Activated T-cell treated with anti-CD3 and anti-CD28 coated beads, Interleukin-2, amount 50 U/mL, for 72 hours (primary cell): ENCODE measurements around the gene AGAP2. TPM values are rescaled to one million over a fixed set of nuclear protein-coding genes. Genes with fewer than 3 reads are reported as not detected.
"Not testable (repeated sequence)": the region's sequence is repeated elsewhere in the genome, so short reads cannot be mapped to it uniquely, and the experiment has no call there.

Source experiments
- ATAC-seq, 2 donors: fragments of 150-1000 bp; cut with Tn5 transposase; replicated peaks in 1 of 2; 2 replicates each; pipeline ENCODE4 v1.10.0; 2021; ENCODE audit warnings: moderate library complexity in 2 of 2, mild to moderate bottlenecking in 1 of 2
- DNase-seq, 2 donors: peaks; one replicate each; pipeline ENCODE4 v3.0.0; 2021 to 2022; ENCODE audit warnings: mixed read lengths in 1 of 2
- H3K27ac Mint-ChIP-seq: one replicate; pipeline ENCODE4 v1.8.0; 2022; ENCODE audit warnings: mild to moderate bottlenecking, moderate library complexity, mixed read lengths
- H3K27me3 Mint-ChIP-seq: one replicate; pipeline ENCODE4 v1.8.0; 2022; ENCODE audit warnings: low read depth, mixed read lengths
- H3K36me3 Mint-ChIP-seq, 2 donors: one replicate each; pipeline ENCODE4 v1.8.0; 2022; ENCODE audit warnings: mixed read lengths in 2 of 2, mild to moderate bottlenecking in 1 of 2; ENCODE audit not compliant: insufficient read depth in 2 of 2
- H3K4me1 Mint-ChIP-seq: one replicate; pipeline ENCODE4 v1.8.0; 2022; ENCODE audit warnings: low read depth, mixed read lengths
- H3K4me3 Mint-ChIP-seq, 2 donors: one replicate each; pipeline ENCODE4 v1.8.0; 2022; ENCODE audit warnings: mild to moderate bottlenecking in 2 of 2, mixed read lengths in 2 of 2, moderate library complexity in 2 of 2
- H3K9me3 Mint-ChIP-seq, 2 donors: one replicate each; pipeline ENCODE4 v1.8.0; 2022; ENCODE audit warnings: mixed read lengths in 2 of 2
- total RNA-seq, 2 donors: library from RNA; stranded (reverse); gene quantifications; one replicate each; pipeline ENCODE4 v1.2.3, GENCODE V29; 2022

The AGAP2 gene
- total RNA-seq, 2 donors from 2014 or later: 21.7 to 26.9 TPM

DNA sequence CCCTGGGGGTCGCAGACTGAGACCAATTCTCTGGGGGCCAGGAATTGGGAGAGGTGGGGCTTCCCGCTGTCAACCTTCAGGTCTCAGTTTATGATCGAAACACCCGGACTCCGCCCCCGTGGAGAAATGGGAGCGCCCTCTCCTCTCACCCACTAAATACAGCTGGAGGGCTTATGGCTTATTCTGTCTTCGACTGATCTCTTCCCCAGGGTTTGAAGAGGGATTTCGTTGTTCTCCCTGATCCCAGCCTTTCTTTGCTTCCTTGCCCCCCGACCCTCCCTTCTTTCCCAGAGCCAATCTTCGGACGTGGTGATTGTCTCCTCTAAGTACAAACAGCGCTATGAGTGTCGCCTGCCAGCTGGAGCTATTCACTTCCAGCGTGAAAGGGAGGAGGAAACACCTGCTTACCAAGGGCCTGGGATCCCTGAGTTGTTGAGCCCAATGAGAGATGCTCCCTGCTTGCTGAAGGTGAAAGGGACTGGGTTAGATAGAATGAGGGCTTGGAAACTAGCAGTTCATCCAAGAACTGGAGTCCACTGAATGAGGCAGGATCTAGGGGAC is 44.0 kb downstream of the AGAP2 start:
- Mint-ChIP-seq H3K36me3 (peaks cover 14 to 17% of the 10 kb centered on the region in 2 donors), H3K4me3 (no peak overlapping the region), H3K9me3 (no peaks in the 10 kb centered on the region), H3K27me3 (peaks cover 11% of the 10 kb centered on the region), H3K4me1 (no peaks in the 10 kb centered on the region), H3K27ac (no peak overlapping the region)
- DNase-seq: peak in 1 of 2 donors; percentile 31
- no peak for ATAC-seq

DNA sequence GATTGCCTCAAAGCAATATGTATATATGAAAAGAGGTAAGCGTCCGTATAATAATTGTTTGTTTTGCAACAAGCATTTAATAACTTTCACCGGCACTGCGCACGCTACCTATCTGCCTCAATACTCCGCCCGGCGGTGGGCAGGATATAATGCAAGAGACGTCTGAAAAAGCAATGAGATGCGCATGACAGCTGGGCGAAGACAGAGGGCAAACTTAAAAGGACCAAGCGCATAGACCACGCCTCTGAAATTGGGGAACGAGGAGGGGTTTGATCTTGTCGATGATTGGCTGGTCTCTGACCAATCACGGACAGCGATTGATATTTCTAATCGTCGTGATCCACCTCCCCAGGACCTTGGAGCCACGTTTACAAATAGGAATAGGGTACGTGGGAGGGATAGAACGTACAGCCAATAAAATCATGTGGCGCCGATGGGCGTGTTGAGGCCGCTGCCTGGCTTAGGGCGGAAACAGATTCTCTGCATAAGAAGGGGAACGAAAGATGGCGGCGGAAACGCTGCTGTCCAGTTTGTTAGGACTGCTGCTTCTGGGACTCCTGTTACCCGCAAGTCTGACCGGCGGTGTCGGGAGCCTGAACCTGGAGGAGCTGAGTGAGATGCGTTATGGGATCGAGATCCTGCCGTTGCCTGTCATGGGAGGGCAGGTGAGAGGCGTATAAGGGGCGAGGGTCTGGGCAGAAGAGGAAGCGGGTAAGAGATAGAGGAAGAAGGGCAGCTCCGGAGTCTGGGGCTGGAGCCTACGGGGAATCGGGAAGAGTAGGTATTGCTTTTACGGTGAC is 44.7 kb downstream of the AGAP2 start, which contains the start of gene OS9:
OS9 (plus strand) TSS at position 474 of the 800 bp plus-strand sequence; CDS start at position 504, 30 bp downstream.
- DNase-seq (peak; percentile 91 to 97), ATAC-seq (peak; percentile 96 to 97)
- Mint-ChIP-seq H3K9me3 (no peaks in the 10 kb centered on the region), H3K27me3 (peaks cover 11% of the 10 kb centered on the region), H3K4me3 (no peak within 1 kb of the TSS), H3K4me1 (no peaks in the 10 kb centered on the region), H3K36me3 (peaks cover 10 to 12% of the 10 kb centered on the region in 2 donors), H3K27ac (no peak within 1 kb of the TSS)

DNA sequence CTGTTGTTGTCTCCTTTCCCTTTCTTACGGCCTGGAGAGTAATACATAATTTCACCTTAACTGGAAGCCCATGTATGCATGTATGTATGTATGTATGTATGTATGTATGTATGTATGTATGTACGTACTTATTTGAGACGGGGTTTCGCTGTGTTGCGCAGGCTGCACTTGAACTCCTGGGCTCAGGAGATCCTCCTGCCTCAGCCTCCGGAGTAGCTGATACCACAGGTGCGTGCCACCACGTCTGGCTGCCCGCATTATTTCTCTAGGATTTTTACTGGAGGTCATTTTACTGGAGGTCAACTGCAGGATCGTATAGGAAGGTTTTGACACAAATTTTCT is 45.3 kb downstream of the AGAP2 start:
- no peak overlapping the region for H3K27ac Mint-ChIP-seq
- H3K27me3 Mint-ChIP-seq: peaks cover 14% of the 10 kb centered on the region
- peak; percentile 1 to 2 for ATAC-seq

DNA sequence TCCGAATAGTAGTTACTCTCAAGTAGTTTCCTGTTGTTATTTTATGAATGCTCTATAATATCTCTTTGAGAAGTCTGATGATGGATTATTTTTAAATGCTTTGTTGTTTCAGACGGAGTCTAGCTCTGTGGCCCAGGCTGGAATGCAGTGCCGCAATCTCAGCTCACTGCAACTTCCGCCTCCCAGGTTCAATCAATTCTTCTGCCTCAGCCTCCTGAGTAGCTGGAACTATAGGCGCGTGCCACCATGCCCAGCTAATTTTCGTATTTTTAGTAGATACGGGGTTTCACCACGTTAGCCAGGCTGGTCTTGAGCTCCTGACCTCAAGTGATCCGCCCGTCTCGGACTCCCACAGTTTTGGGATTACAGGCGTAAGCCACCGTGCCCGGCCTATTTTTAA is 46.0 kb downstream of the AGAP2 start:
- H3K4me1 Mint-ChIP-seq: no peaks in the 10 kb centered on the region
- H3K27me3 Mint-ChIP-seq: peaks cover 19% of the 10 kb centered on the region
- no peak overlapping the region for H3K4me3 Mint-ChIP-seq
- no peak for DNase-seq
- H3K27ac Mint-ChIP-seq: no peak overlapping the region
- ATAC-seq: no peak
- peaks cover 9 to 10% of the 10 kb centered on the region in 2 donors for H3K36me3 Mint-ChIP-seq
- H3K9me3 Mint-ChIP-seq: no peaks in the 10 kb centered on the region

More for the DNA sequence above, 45.3 kb downstream of the AGAP2 start:
- peak in 1 of 2 donors; percentile 9 for DNase-seq
- Mint-ChIP-seq H3K36me3 (peaks cover 10 to 12% of the 10 kb centered on the region in 2 donors), H3K9me3 (no peaks in the 10 kb centered on the region), H3K4me1 (no peaks in the 10 kb centered on the region), H3K4me3 (no peak overlapping the region)

DNA sequence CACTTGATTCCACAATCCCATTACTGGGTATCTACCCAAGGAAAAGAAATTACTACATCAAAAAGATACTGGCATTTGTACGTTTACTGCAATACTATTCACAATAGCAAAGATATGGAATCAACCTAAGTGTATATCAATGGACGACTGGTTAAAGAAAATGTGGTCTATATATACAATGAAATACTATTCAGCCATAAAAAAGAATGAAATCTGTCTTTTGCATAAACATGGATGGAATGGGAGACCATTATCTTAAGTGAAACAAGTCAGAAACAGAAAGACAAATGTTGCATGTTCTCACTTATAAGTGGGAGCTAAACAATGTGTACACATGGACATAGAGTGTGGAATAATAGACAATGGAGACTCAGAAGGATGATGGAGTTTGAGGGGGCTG is 49.6 kb downstream of the AGAP2 start:
- Mint-ChIP-seq H3K27ac (no peak overlapping the region), H3K4me1 (no peaks in the 10 kb centered on the region), H3K27me3 (peaks cover 46% of the 10 kb centered on the region), H3K4me3 (no peak overlapping the region), H3K36me3 (peaks cover 0 to 2% of the 10 kb centered on the region in 2 donors), H3K9me3 (no peaks in the 10 kb centered on the region)
- ATAC-seq (no peak), DNase-seq (no peak)

GRCh38 chr12:57687862-57688261 is 50.7 kb downstream of the AGAP2 start:
- DNase-seq: no peak
- H3K4me3 Mint-ChIP-seq: no peak overlapping the region
- peaks cover 49% of the 10 kb centered on the region for H3K27me3 Mint-ChIP-seq
- H3K9me3 Mint-ChIP-seq: no peaks in the 10 kb centered on the region
- H3K4me1 Mint-ChIP-seq: no peaks in the 10 kb centered on the region
- peaks cover 0 to 1% of the 10 kb centered on the region in 2 donors for H3K36me3 Mint-ChIP-seq
- H3K27ac Mint-ChIP-seq: no peak overlapping the region
- ATAC-seq: no peak

GRCh38 chr12:57679697-57680096 is 58.8 kb downstream of the AGAP2 start:
- no peaks in the 10 kb centered on the region for H3K4me1 Mint-ChIP-seq

DNA sequence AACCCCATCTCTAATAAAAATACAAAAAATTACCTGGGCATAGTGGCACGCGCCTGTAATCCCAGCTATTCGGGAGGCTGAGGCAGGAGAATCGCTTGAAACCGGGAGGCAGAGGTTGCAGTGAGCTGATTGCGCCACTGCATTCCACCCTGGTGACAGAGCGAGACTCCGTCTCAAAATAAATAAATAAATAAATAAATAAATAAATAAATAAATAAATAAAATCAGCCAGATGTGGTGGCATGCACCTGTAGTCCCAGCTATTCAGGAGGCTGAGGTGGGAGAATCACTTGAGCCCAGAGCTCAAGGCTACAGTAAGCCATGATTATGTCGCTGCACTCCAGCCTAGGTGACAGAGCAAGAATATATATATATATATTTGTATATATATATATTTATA is 60.6 kb downstream of the AGAP2 start:
- not testable (repeated sequence) for H3K9me3 Mint-ChIP-seq, DNase-seq, H3K27me3 Mint-ChIP-seq, H3K4me1 Mint-ChIP-seq, H3K27ac Mint-ChIP-seq, ATAC-seq, H3K4me3 Mint-ChIP-seq, H3K36me3 Mint-ChIP-seq

More at GRCh38 chr12:57679697-57680096, 58.8 kb downstream of the AGAP2 start:
- H3K27ac Mint-ChIP-seq: no peak overlapping the region
- DNase-seq (no peak), ATAC-seq (no peak)
- H3K27me3 Mint-ChIP-seq: peaks cover 11% of the 10 kb centered on the region
- peaks cover 4% of the 10 kb centered on the region in 2 donors for H3K9me3 Mint-ChIP-seq
- H3K4me3 Mint-ChIP-seq: no peak overlapping the region
- H3K36me3 Mint-ChIP-seq: peaks cover 2 to 4% of the 10 kb centered on the region in 2 donors

DNA sequence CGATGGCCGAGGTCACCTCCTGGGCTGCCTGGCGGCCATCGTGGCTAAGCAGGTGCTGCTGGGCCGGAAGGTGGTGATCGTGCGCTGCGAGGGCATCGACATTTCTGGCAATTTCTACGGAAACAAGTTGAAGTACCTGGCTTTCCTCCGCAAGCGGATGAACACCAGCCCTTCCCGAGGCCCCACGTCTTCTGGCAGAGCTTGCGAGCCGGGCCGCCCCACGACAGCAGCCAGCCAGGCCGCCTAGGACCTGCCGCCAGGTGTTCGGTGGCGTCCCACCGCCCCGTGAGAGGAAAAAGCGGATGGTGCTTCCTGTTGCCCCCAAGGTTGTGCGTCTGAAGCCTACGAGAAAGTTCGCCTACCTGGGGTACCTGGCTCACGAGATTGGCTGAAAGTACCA is 63.9 kb downstream of the AGAP2 start:
- Mint-ChIP-seq H3K4me3 (no peak overlapping the region), H3K27ac (no peak overlapping the region), H3K9me3 (no peaks in the 10 kb centered on the region), H3K4me1 (no peaks in the 10 kb centered on the region), H3K36me3 (no peaks in the 10 kb centered on the region), H3K27me3 (peaks cover 14% of the 10 kb centered on the region)
- ATAC-seq (no peak), DNase-seq (no peak)

Other genes starting within 250 kb of the AGAP2 start
- 10 to 100 TPM; 64.6 to 71.7 TPM for gene DDIT3, start 218.2 kb downstream of the AGAP2 start, total RNA-seq
- gene MBD6, start 215.9 kb downstream of the AGAP2 start, total RNA-seq: 100 to 1,000 TPM; 131 to 148 TPM
- 10 to 100 TPM; 94.9 to 99.0 TPM for gene DCTN2, start 191.6 kb downstream of the AGAP2 start, total RNA-seq
- gene KIF5A, start 188.7 kb downstream of the AGAP2 start, total RNA-seq: 1 to 10 TPM; 3.2 to 5.9 TPM
- 10 to 100 TPM; 21.3 to 23.1 TPM for gene PIP4K2C, start 147.6 kb downstream of the AGAP2 start, total RNA-seq
- gene DTX3, start 133.9 kb downstream of the AGAP2 start, total RNA-seq: 10 to 100 TPM; 44.3 to 52.7 TPM
- gene ARHGEF25, start 127.3 kb downstream of the AGAP2 start, total RNA-seq: 1 to 10 TPM; 2.8 to 5.3 TPM
- 1 to 10 TPM; 2.5 to 3.8 TPM for gene B4GALNT1, start 105.5 kb downstream of the AGAP2 start, total RNA-seq
- gene OS9, start 44.6 kb downstream of the AGAP2 start, total RNA-seq: 100 to 1,000 TPM; 103 to 104 TPM
- gene TSPAN31, start 6.3 kb upstream of the AGAP2 start, total RNA-seq: 10 to 100 TPM; 18.2 to 19.6 TPM
- gene CDK4, start 13.6 kb upstream of the AGAP2 start, total RNA-seq: 100 to 1,000 TPM; 150 to 154 TPM
- 10 to 100 TPM; 30.2 to 32.9 TPM for gene MARCHF9, start 16.4 kb upstream of the AGAP2 start, total RNA-seq
- 10 to 100 TPM; 11.1 to 14.7 TPM for gene CYP27B1, start 28.3 kb upstream of the AGAP2 start, total RNA-seq
- gene METTL1, start 33.4 kb upstream of the AGAP2 start, total RNA-seq: 10 to 100 TPM; 18.7 TPM
- gene EEF1AKMT3, start 33.9 kb upstream of the AGAP2 start, total RNA-seq: 1 to 10 TPM; 4.9 to 6.9 TPM
- 10 to 100 TPM; 30.4 to 30.9 TPM for gene TSFM, start 44.0 kb upstream of the AGAP2 start, total RNA-seq
- 1 to 10 TPM; 4.8 to 5.5 TPM for gene AVIL, start 80.0 kb upstream of the AGAP2 start, total RNA-seq
- 100 to 1,000 TPM; 108 to 109 TPM for gene CTDSP2, start 108.0 kb upstream of the AGAP2 start, total RNA-seq
- 10 to 100 TPM; 23.5 to 26.3 TPM for gene ATP23, start 202.8 kb upstream of the AGAP2 start, total RNA-seq